Spleen (tissue), 11 donors: Measurements from ENCODE around the gene MTERF4. TPM values are rescaled to one million over a fixed set of nuclear protein-coding genes. Genes with fewer than 3 reads are reported as not detected.

Source experiments
- DNase-seq: peaks from one replicate; pipeline ENCODE4 v3.0.0-alpha.2; 2020
- H3K27ac ChIP-seq, 8 donors: fragments of 200-600 bp; sonication (generic) in 7 of 8; 1 replicate in 4 of 8; 2 replicates in 4 of 8; pipeline versions ENCODE4 v1.5.0 to v1.8.0; 2016 to 2021; ENCODE audit warnings: inconsistent platforms in 4 of 8, mild to moderate bottlenecking in 4 of 8, moderate library complexity in 1 of 8
- H3K27me3 ChIP-seq, 7 donors: fragments of 200-600 bp; sonication (generic) in 6 of 7; replicated peaks in 1 of 7; 1 replicate in 4 of 7; 2 replicates in 3 of 7; pipeline versions ENCODE4 v1.5.0 to v1.8.0; 2016 to 2021; ENCODE audit warnings: inconsistent platforms in 3 of 7, mild to moderate bottlenecking in 1 of 7
- H3K36me3 ChIP-seq, 6 donors: fragments of 200-600 bp; sonication (generic) in 5 of 6; 1 replicate in 4 of 6; 2 replicates in 2 of 6; pipeline versions ENCODE4 v1.5.0 to v1.8.0; 2016 to 2021; ENCODE audit warnings: inconsistent platforms in 2 of 6
- H3K4me1 ChIP-seq, 6 donors: fragments of 200-600 bp; sonication (generic) in 5 of 6; 1 replicate in 3 of 6; 2 replicates in 3 of 6; pipeline versions ENCODE4 v1.5.0 to v1.8.0; 2016 to 2021; ENCODE audit warnings: inconsistent platforms in 3 of 6
- H3K4me3 ChIP-seq, 8 donors: fragments of 200-600 bp; sonication (generic) in 7 of 8; 1 replicate in 4 of 8; 2 replicates in 4 of 8; pipeline versions ENCODE4 v1.5.0 to v1.8.0; 2016 to 2021; ENCODE audit warnings: inconsistent platforms in 4 of 8, mild to moderate bottlenecking in 4 of 8, moderate library complexity in 2 of 8
- H3K9me3 ChIP-seq, 8 donors: fragments of 200-600 bp; sonication (generic) in 7 of 8; 1 replicate in 4 of 8; 2 replicates in 4 of 8; pipeline versions ENCODE4 v1.5.0 to v1.8.0; 2016 to 2021; ENCODE audit warnings: inconsistent platforms in 4 of 8
- CTCF ChIP-seq, 11 experiments: fragments of 200-600 bp in 7 of 11; fragments of 450-650 bp in 4 of 11; sonication (generic) in 4 of 11; IDR thresholded peaks in 8 of 11; conservative IDR thresholded peaks in 3 of 11; 1 replicate in 7 of 11; 2 replicates in 4 of 11; pipeline versions ENCODE4 v1.4.0 to v1.8.0; 2016 to 2021; ENCODE audit warnings: antibody characterized with exemption in 11 of 11, inconsistent platforms in 4 of 11, mild to moderate bottlenecking in 1 of 11
- POLR2A ChIP-seq, 3 donors: fragments of 450-650 bp; IDR thresholded peaks; one replicate each; pipeline ENCODE4 v1.5.1; 2017; ENCODE audit warnings: antibody characterized with exemption in 3 of 3, mild to moderate bottlenecking in 1 of 3
- POLR2AphosphoS5 ChIP-seq, 3 donors: sonication (generic); formaldehyde crosslinking; IDR thresholded peaks; one replicate each; pipeline ENCODE4 v1.5.1; 2017; ENCODE audit warnings: antibody characterized with exemption in 3 of 3
- whole genome bisulfite sequencing, 5 donors: extraction: QIAGEN DNeasy Blood & Tissue Kit in 3 of 5; methylation state at CpG; one replicate each; pipeline versions ENCODE4 v1.1.5 to v1.1.7; 2013 to 2018; 5-methylcytosine and 5-hydroxymethylcytosine counted together
- intact Hi-C: fragments of 100-400 bp; cut with DNase I; formaldehyde crosslinking; loops from one replicate; pipeline ENCODE4 v1.15.0; 2023; ENCODE audit warnings: low total_unique reads
- polyA plus RNA-seq, 3 donors: library from polyadenylated mRNA; stranded (reverse); fragments of 200-250 nt; gene quantifications; one replicate each; pipeline ENCODE4 v1.2.1, GENCODE V29; 2013
- total RNA-seq, 7 donors: library from RNA; depleted of rRNA in 3 of 7; stranded (reverse); fragments of >200 nt in 3 of 7; fragmentation: NEBNext Ultra II Directional in 4 of 7; extraction: Animal tissue kit (Norgen Biotek cat#: 25700) in 4 of 7; gene quantifications; one replicate each; pipeline versions ENCODE4 v1.1.0 to v1.2.1, GENCODE V29; 2016 to 2021
- donor health status: healthy with polysubstance abuse.
- donor health status: DM: no; HTN: no; CAD: no; lungs with moderate emphysema.
- donor health status: DM: no; HTN: no; CAD: no.
- donor health status: Bipolar disorder and iron deficiency.
- donor health status: healthy.
- donor health status: DM: no; HTN: no; CAD: no.
- donor health status: DM: yes; HTN: yes; CAD: no.

Gene MTERF4
- total and polyA plus RNA-seq, 10 donors, result 28.4 to 74.0 (median 47.2) TPM

- H3K4me3 ChIP-seq, result no peak overlapping the region
- intact Hi-C loops, result loop anchor here (10.0 kb wide), 1 partner anchor 208 kb away; no protein-coding TSS in a partner anchor
- no peak overlapping the region for H3K27ac ChIP-seq
- H3K4me1 ChIP-seq, result peaks cover 0 to 19% (median 8%) of the 10 kb centered on the region in 6 donors
- TF ChIP-seq POLR2AphosphoS5 (IDR thresholded peaks at IDR 0.05) (no peak), CTCF (IDR thresholded peaks at IDR 0.05 in 8 of 11, conservative IDR thresholded peaks at IDR 0.05 in 3 of 11) (no peak), POLR2A (IDR thresholded peaks at IDR 0.05) (no peak)
- H3K36me3 ChIP-seq, result peaks cover 0 to 28% (median 10%) of the 10 kb centered on the region in 6 donors
- H3K27me3 ChIP-seq, result peaks cover 0 to 12% (median 0%) of the 10 kb centered on the region in 7 donors
- 83 to 91% (median 90%) methylated on average over 14 to 15 of the region's 15 CpGs for WGBS, 5 donors
- H3K9me3 ChIP-seq, result no peaks in the 10 kb centered on the region
- no peak for DNase-seq
Observed at GRCh38 chr2:241062389-241063092, 39.5 kb downstream of the MTERF4 start.

DNA sequence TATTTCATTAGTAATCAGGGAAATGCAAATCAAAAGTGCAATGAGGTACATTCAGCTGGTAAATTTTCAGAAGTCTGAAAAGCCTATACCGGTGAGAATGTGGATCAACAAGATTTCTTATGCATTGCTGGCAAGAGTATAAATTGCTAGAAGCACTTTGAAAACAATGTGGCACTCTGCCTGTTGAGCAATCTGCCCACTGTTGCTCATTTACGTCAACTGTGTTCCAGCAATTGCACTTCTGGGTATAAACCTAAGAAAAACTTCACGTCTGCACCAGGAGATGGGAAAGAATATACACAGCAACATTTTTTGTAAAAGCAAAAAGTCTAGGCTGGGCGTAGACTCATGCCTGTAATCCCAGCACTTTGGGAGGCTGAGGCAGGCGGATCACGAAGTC lies 40.8 kb downstream of the MTERF4 start:
- no peak overlapping the region for H3K4me3 ChIP-seq
- DNase-seq, result no peak
- TF ChIP-seq POLR2A (IDR thresholded peaks at IDR 0.05), result no peak
- TF ChIP-seq POLR2AphosphoS5 (IDR thresholded peaks at IDR 0.05), result no peak
- no peak for TF ChIP-seq CTCF (IDR thresholded peaks at IDR 0.05 in 8 of 11, conservative IDR thresholded peaks at IDR 0.05 in 3 of 11)
- H3K9me3 ChIP-seq, result no peaks in the 10 kb centered on the region
- H3K4me1 ChIP-seq, result peaks cover 0 to 19% (median 8%) of the 10 kb centered on the region in 6 donors
- WGBS, 5 donors, result 80 to 92% (median 85%) methylated on average over 6 of the region's 6 CpGs
- intact Hi-C loops, result loop anchor here (10.0 kb wide), 1 partner anchor 206 kb away; no protein-coding TSS in a partner anchor
- peaks cover 0 to 16% (median 3%) of the 10 kb centered on the region in 6 donors for H3K36me3 ChIP-seq
- H3K27me3 ChIP-seq, result peaks cover 0 to 12% (median 0%) of the 10 kb centered on the region in 7 donors
- H3K27ac ChIP-seq, result no peak overlapping the region

- H3K27me3 ChIP-seq, result no peaks in the 10 kb centered on the region
- intact Hi-C loops, result no loop called here
- H3K36me3 ChIP-seq, result peaks cover 0 to 57% (median 37%) of the 10 kb centered on the region in 6 donors
- H3K4me1 ChIP-seq, result no peaks in the 10 kb centered on the region
- WGBS, 5 donors, result 92 to 96% (median 93%) methylated on average over 6 to 8 of the region's 8 CpGs
- no peak overlapping the region for H3K4me3 ChIP-seq
- no peak overlapping the region for H3K27ac ChIP-seq
- TF ChIP-seq CTCF (IDR thresholded peaks at IDR 0.05 in 8 of 11, conservative IDR thresholded peaks at IDR 0.05 in 3 of 11) (no peak), POLR2A (IDR thresholded peaks at IDR 0.05) (no peak), POLR2AphosphoS5 (IDR thresholded peaks at IDR 0.05) (no peak)
- no peaks in the 10 kb centered on the region for H3K9me3 ChIP-seq
- DNase-seq, result no peak
Observed at GRCh38 chr2:241053576-241054251, 48.4 kb downstream of the MTERF4 start.
